NCI-H1105 (cell line): ENCODE results near the gene VAMP1.
"Not testable (repeated sequence)": the region's sequence is repeated elsewhere in the genome, so short reads cannot be mapped to it uniquely, and the experiment has no call there.

ENCODE experiments used
- DNase-seq: peaks from one replicate; lab custom pipeline; 2025; lab: John Stamatoyannopoulos, UW

Gene VAMP1

DNA sequence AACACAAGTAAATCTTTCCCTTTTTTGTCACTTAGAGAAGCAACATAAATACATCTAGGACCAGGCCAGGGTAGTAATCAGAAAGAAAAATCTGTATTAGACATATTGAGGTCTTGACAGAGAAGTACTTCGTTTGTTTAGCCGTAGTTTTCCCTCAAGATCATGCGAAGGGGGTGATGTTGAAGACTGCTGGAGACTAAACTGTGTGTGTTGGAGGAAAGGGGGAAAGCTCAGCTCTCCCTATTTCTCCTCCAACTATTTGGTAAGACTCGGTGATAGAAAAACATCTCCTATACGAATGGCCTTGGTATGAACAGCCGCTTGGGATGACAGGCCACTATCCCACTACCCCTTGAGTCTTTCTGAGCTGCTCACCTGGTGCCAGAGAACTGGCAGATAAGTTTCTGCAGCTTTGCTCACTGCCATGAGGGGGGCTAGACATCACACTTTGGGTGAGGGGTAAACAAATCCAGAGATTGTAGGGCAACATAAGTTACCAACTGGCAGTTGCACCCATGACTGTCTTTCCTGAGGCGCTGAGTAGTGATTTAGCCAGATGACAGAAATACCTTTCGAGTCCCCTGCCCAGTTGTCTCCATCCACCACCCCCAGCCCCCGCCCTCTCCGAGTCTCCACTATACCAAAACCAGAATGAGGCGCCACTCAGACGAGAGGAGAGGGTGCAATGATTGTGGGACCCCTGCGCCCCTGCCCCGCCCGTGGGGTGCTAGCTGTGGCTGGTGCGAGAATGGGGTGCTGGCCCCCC is 685 bp downstream of the VAMP1 start:
- no peak for DNase-seq

DNA sequence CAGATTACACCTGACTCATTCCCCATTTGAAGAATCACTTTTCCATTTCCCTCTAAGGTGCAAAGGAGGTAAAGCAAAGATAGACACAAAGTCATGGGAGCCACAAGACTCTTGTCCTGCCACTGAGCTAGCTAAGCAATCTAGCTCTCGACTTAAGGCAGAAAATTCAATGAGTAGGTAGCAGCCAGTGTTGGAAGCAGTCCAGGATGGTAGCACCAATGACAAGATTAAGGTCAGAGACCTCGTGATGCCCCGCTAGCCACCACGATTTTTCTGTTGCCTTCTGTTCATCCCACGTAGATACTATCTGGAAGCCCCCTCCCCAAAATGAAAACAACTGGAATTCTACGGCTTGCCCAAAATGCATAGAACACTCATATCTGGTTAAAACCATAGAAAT is 1.4 kb downstream of the VAMP1 start:
- no peak for DNase-seq

GRCh38 chr12:6468283-6468575 is 2.2 kb downstream of the VAMP1 start:
- DNase-seq = no peak

DNA sequence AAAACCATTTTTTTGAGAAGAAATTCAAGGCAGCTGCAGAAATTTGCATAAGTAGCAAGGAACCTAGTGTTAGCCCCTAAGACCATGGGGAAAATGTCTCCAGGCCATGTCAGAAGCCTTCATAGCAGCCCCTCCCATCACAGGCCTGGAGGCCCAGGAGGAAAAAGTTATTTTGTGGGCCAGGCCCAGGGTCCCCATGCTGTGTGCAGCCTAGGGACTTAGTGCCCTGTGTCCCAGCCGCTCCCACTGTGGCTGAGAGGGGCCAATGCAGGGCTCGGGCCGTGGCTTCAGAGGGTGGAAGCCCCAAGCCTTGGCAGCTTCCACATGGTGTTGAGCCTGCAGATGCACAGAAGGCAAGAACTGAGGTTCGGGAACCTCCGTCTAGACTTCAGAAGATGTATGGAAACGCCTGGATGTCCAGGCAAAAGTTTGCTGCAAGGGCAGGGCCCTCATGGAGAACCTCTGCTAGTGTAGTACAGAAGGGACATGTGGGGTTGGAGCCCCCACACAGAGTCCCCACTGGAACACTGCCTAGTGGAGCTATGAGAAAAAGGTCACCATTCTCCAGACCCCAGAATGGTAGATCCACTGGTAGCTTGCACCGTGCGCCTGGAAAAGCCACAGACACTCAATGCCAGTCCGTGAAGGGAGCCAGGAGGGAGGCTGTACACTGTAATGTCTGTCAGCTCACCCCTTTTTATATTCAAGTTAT is 2.8 kb downstream of the VAMP1 start:
- DNase-seq = not testable (repeated sequence)

DNA sequence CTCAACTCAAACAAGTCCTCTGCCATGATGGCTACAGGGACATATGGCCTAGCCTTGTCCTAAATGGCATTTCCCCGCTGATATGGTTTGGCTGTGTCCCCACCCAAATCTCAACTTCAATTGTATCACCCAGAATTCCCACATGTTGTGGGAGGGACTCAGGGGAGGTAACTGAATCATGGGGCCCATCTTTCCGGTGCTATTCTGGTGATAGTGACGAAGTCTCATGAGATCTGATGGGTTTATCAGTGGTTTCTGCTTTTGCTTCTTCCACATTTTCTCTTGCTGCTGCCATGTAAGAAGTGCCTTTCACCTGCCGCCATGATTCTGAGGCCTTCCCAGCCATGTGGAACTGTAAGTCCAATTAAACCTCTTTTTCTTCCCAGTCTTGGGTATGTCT is 3.7 kb downstream of the VAMP1 start:
- not testable (repeated sequence) for DNase-seq

- DNase-seq = no peak
Measured at GRCh38 chr12:6466184-6466573, 4.3 kb downstream of the VAMP1 start.

GRCh38 chr12:6465467-6466183 is 4.9 kb downstream of the VAMP1 start:
- DNase-seq = peak; percentile 55

- DNase-seq = no peak
Measured at GRCh38 chr12:6464531-6464930, 5.9 kb downstream of the VAMP1 start.

DNA sequence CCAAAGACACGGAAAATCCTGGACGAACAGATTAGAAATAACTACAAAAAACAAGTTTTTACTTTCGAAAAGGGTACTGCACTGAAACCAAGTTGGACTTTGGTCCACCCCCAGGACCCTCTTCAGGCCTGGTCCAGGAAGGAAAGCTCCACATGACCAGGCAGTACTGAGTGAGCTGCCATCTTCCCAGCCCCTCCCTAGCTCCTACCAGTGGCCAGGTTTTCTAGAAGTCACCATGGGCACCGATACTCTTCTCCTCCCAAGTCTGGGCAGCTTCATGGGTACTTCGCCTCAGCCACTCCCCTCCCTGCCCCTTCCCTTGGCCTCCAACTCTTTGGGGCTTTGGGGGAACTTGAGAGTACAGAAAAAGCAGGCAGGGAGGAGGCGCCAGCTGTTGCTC is 6.6 kb downstream of the VAMP1 start:
- DNase-seq = no peak

DNA sequence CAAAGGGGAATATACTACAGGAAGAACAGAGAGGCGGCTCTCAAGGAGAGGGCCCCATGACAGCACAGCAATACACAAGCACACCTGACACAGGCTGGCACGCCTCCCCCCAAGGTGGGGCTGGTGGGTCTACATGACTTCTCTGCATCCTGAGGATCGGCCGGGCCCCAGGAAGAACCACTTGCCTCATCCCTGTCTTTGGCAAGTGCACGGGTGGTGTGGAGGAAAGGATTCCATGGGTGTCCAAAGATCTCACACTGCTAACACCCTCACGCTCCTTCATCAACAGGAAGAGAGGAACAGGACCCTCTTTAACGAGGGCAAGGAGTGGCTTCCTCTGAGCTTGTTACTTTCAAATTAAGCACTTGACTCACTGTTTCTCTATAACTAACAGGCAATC is 7.3 kb downstream of the VAMP1 start:
- DNase-seq = no peak

- no peak for DNase-seq
Measured at GRCh38 chr12:6462234-6462995, 8.1 kb downstream of the VAMP1 start.

- no peak for DNase-seq
Measured at GRCh38 chr12:6461401-6462233, 8.9 kb downstream of the VAMP1 start.

- no peak for DNase-seq
Measured at GRCh38 chr12:6460751-6461371, 9.6 kb downstream of the VAMP1 start.

GRCh38 chr12:6459004-6459337 is 11.5 kb downstream of the VAMP1 start:
- DNase-seq = no peak

GRCh38 chr12:6458281-6459003 is 12.0 kb downstream of the VAMP1 start:
- no peak for DNase-seq

GRCh38 chr12:6457220-6457945 is 13.1 kb downstream of the VAMP1 start:
- DNase-seq = no peak

DNA sequence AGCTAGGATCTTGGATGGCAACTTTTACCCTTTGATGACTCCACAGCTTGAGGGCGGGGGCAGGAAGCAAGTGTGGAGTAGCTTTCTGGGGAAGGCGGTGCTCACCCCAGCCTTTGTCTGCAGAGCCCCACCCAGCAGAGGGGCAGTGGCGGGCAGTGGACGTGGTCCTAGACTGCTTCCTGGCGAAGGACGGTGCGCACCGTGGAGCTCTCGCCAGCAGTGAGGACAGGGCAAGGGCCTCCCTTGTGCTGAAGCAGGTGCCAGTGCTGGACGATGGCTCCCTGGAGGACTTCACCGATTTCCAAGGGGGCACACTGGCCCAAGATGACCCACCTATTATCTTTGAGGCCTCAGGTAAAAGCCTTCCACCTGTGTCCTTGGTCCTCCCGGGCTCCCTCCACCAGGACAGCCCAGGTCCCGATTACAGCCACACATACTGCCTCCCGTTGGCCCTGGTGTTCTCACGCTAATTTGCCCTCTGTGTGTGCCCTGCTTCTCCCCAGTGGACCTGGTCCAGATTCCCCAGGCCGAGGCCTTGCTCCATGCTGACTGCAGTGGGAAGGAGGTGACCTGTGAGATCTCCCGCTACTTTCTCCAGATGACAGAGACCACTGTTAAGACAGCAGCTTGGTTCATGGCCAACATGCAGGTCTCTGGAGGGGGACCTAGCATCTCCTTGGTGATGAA is 17.4 kb downstream of the VAMP1 start:
- DNase-seq = no peak

DNA sequence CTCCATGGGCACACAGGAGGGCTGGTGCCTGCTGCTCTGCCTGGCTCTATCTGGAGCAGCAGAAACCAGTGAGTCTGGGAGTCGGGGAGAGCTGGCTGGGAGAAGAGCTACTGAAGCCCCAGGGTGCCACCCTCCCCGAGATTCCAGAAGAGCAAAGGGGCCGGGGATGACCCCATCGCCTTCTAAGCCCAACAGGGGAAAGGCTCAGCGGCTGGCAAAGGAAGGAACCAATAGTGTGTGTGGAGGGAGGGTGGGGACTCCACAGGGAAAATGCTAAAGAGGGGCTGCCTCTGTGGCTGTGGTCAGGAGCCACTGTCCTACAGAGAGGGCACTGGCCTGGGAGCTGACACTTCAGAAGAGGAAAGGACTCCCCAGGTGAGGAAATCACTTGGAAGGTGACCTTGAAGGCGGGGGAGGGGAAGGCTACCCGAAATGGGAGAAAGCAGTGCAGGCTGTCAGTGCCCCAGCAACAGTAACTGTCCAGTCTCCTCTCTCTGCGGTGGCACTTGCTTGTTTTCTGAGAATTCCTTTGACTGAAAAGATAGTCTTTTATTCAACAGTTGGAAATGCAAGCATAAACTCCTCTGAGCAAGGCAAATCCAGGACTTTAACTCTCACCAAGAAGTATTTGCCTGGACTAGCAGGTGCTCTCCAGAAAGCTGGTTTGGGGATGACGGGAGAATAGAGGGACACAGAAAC is 18.1 kb downstream of the VAMP1 start:
- no peak for DNase-seq
